IPS-18c (cell line): ENCODE measurements around the gene PDZD2.

Source experiments
- H3K4me3 ChIP-seq: 2 replicates; pipeline ENCODE4 v1.7.0; 2013; ENCODE audit warnings: low read depth, mild to moderate bottlenecking, low read length, moderate library complexity; ENCODE audit not compliant: insufficient read depth
- H3K9me3 ChIP-seq: one replicate; pipeline ENCODE4 v1.6.1; 2013; ENCODE audit warnings: mild to moderate bottlenecking, low read length, moderate library complexity; ENCODE audit not compliant: control insufficient read depth, insufficient read depth

PDZD2 gene

GRCh38 chr5:32159328-32160072 lies 520.6 kb downstream of the PDZD2 start:
- Histone ChIP-seq H3K4me3 (no peak overlapping the region), H3K9me3 (no peaks in the 10 kb centered on the region)

DNA sequence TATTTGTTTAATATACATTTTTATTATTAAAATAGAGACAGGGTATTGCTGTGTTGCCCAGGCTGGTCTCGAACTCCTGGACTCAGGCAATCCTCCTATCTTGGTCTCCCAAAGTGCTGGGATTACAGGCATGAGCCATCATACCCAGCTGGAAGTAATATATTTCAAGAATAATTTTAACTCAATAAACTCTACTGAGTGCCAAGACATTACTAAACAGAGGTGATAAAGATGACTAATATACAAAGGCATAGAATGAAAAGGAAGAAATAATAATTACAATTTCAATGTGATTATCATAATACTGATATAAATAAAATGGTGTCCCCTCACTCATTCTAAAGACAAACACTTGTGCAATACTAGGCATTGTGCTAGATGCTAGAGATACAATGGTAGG lies 521.3 kb downstream of the PDZD2 start:
- H3K4me3 ChIP-seq: no peak overlapping the region
- no peaks in the 10 kb centered on the region for H3K9me3 ChIP-seq
